Measurements from ENCODE around the gene TSPAN11. TPM values are rescaled to one million over a fixed set of nuclear protein-coding genes. Genes with fewer than 3 reads are reported as not detected.
A peak's percentile ranks its signal among the peaks of the same experiment; 100 is the strongest.

Gene TSPAN11
- total RNA-seq, 1 experiment from 2014 or later = not detected

DNA sequence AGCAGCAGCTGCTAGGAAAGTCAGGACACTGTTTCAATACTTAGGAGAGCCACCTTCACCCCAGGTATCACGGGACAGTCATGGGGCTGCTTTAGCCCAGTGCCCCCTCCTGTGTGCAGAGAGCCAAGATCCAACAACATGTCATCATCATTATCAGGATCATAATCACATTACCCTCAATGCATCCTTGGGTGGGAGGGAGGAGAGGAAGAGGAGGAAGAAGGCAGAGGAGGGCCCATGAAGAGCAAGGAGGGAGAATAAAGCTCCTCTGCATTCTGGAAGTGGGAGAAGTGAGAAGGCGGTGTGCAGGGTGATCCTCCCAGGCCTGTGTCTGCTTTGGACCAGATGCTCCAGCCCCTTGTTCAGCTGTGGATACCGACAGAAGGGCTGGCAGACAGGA lies 64.2 kb downstream of the TSPAN11 start:
- ChIA-PET CTCF (interaction anchor here (0.8 to 2.6 kb wide), 7 partner anchors 9 to 143 kb away, joined by 3 to 17 read pairs (median 4); no protein-coding TSS in a partner anchor), POLR2A (no interaction called here)
- Mint-ChIP-seq H3K27me3 (ENCODE audit: insufficient read depth, unreplicated experiment) (no peaks in the 10 kb centered on the region), H3K4me3 (ENCODE audit: unreplicated experiment) (no peak overlapping the region), H3K4me1 (ENCODE audit: low read depth, unreplicated experiment) (no peaks in the 10 kb centered on the region), H3K36me3 (ENCODE audit: insufficient read depth, unreplicated experiment) (no peaks in the 10 kb centered on the region), H3K27ac (ENCODE audit: unreplicated experiment) (no peak overlapping the region), H3K9me3 (ENCODE audit: unreplicated experiment) (no peaks in the 10 kb centered on the region)
- no peaks in the 10 kb centered on the region for H3K27me3 ChIP-seq (replicated peaks; ENCODE audit: control insufficient read depth, insufficient read depth, low read length)
- no peak for TF ChIP-seq CTCF (IDR thresholded peaks at IDR 0.05; ENCODE audit: insufficient read depth in 1 of 2, low read depth in 1 of 2, low read length in 1 of 2, severe bottlenecking in 1 of 2, unreplicated experiment in 1 of 2)
- no peaks in the 10 kb centered on the region for H3K36me3 ChIP-seq (ENCODE audit: control insufficient read depth, insufficient read depth, low read length)
- peaks cover 7% of the 10 kb centered on the region; the same call in 1 of the 2 replicates for H3K4me1 ChIP-seq
- no peak overlapping the region for H3K4me3 ChIP-seq (ENCODE audit: low read depth, low read length)
- DNase-seq = no peak
- H3K9me3 ChIP-seq = no peaks in the 10 kb centered on the region
- intact Hi-C loops (cut with micrococcal nuclease; ENCODE audit: unreplicated experiment) = loop anchor here (1.0 kb wide), 1 partner anchor 139 kb away; no protein-coding TSS in a partner anchor
- no TSS peak for BruUV-seq (replicated peaks)

- ChIA-PET CTCF (interaction anchor here (2.0 kb wide), 1 partner anchor 10 kb away, joined by 5 read pairs; no protein-coding TSS in a partner anchor), POLR2A (no interaction called here)
- Mint-ChIP-seq H3K27ac (ENCODE audit: unreplicated experiment) (no peak overlapping the region), H3K4me1 (ENCODE audit: low read depth, unreplicated experiment) (no peaks in the 10 kb centered on the region), H3K9me3 (ENCODE audit: unreplicated experiment) (no peaks in the 10 kb centered on the region), H3K27me3 (ENCODE audit: insufficient read depth, unreplicated experiment) (no peaks in the 10 kb centered on the region), H3K4me3 (ENCODE audit: unreplicated experiment) (no peak overlapping the region), H3K36me3 (ENCODE audit: insufficient read depth, unreplicated experiment) (no peaks in the 10 kb centered on the region)
- peak in 1 of 2 experiments; percentile 62 for DNase-seq
- Histone ChIP-seq H3K4me1 (peaks cover 7% of the 10 kb centered on the region; the same call in 1 of the 2 replicates), H3K9me3 (no peaks in the 10 kb centered on the region), H3K27me3 (replicated peaks; ENCODE audit: control insufficient read depth, insufficient read depth, low read length) (no peaks in the 10 kb centered on the region), H3K36me3 (ENCODE audit: control insufficient read depth, insufficient read depth, low read length) (no peaks in the 10 kb centered on the region), H3K4me3 (ENCODE audit: low read depth, low read length) (no peak overlapping the region)
- no TSS peak for BruUV-seq (replicated peaks)
- no peak for TF ChIP-seq CTCF (IDR thresholded peaks at IDR 0.05; ENCODE audit: insufficient read depth in 1 of 2, low read depth in 1 of 2, low read length in 1 of 2, severe bottlenecking in 1 of 2, unreplicated experiment in 1 of 2)
- intact Hi-C loops (cut with micrococcal nuclease; ENCODE audit: unreplicated experiment) = no loop called here
These were observed 64.9 kb downstream of the TSPAN11 start for GRCh38 chr12:30991466-30991865.

DNA sequence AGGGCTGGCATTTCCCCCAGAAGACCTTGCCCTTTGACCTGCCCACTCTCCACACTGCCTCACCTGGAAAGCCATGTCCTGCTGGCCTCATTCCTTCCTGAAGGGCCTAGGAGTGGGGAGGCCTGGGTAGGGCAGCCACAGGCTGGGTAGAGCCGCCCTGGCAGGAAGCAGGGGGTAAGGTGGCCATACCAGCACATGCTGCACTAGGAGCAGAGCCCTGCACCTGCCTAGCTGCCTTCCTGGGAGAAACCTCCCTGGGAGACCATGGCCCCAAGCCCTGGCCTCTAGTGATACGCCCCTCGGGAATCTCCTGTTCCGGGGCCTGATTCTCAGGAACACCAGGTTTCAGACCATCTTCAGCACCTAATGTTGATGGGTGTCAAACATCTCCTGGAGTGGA lies 65.8 kb downstream of the TSPAN11 start:
- H3K9me3 Mint-ChIP-seq (ENCODE audit: unreplicated experiment) = no peaks in the 10 kb centered on the region
- H3K4me3 Mint-ChIP-seq (ENCODE audit: unreplicated experiment) = no peak overlapping the region
- POLR2A ChIA-PET = no interaction called here
- H3K9me3 ChIP-seq = no peaks in the 10 kb centered on the region
- H3K27me3 ChIP-seq (replicated peaks; ENCODE audit: control insufficient read depth, insufficient read depth, low read length) = no peaks in the 10 kb centered on the region
- H3K4me1 ChIP-seq = peaks cover 7% of the 10 kb centered on the region; the same call in 1 of the 2 replicates
- H3K27ac Mint-ChIP-seq (ENCODE audit: unreplicated experiment) = no peak overlapping the region
- H3K4me3 ChIP-seq (ENCODE audit: low read depth, low read length) = no peak overlapping the region
- TF ChIP-seq CTCF (IDR thresholded peaks at IDR 0.05; ENCODE audit: insufficient read depth in 1 of 2, low read depth in 1 of 2, low read length in 1 of 2, severe bottlenecking in 1 of 2, unreplicated experiment in 1 of 2) = no peak
- no peak for DNase-seq
- no peaks in the 10 kb centered on the region for H3K36me3 Mint-ChIP-seq (ENCODE audit: insufficient read depth, unreplicated experiment)
- H3K4me1 Mint-ChIP-seq (ENCODE audit: low read depth, unreplicated experiment) = no peaks in the 10 kb centered on the region
- intact Hi-C loops (cut with micrococcal nuclease; ENCODE audit: unreplicated experiment) = no loop called here
- no peaks in the 10 kb centered on the region for H3K27me3 Mint-ChIP-seq (ENCODE audit: insufficient read depth, unreplicated experiment)
- CTCF ChIA-PET = interaction anchor here (2.0 kb wide), 1 partner anchor 11 kb away, joined by 5 read pairs; no protein-coding TSS in a partner anchor
- BruUV-seq (replicated peaks) = no TSS peak
- no peaks in the 10 kb centered on the region for H3K36me3 ChIP-seq (ENCODE audit: control insufficient read depth, insufficient read depth, low read length)
